Mesendoderm (in vitro differentiated cells): ENCODE data around the gene CSF2RB.
A peak's percentile ranks its signal among the peaks of the same experiment; 100 is the strongest.

Source experiments
- DNase-seq: peaks from one replicate; pipeline ENCODE4 v3.0.0; 2013
- H2AK5ac ChIP-seq: 2 replicates; pipeline ENCODE4 v1.6.1; 2013; ENCODE audit warnings: low read length, inconsistent platforms
- H2BK120ac ChIP-seq: 2 replicates; pipeline ENCODE4 v1.6.1; 2013; ENCODE audit warnings: low read depth, mild to moderate bottlenecking, low read length, moderate library complexity, mixed read lengths
- H2BK15ac ChIP-seq: replicated peaks from 2 replicates; pipeline ENCODE4 v1.6.1; 2013; ENCODE audit warnings: low read depth, mild to moderate bottlenecking, moderate library complexity
- H2BK5ac ChIP-seq: 2 replicates; pipeline ENCODE4 v1.6.1; 2013; ENCODE audit warnings: low read length, inconsistent platforms
- H3K18ac ChIP-seq: 2 replicates; pipeline ENCODE4 v1.6.1; 2013; ENCODE audit warnings: mild to moderate bottlenecking, low read length, mixed read lengths
- H3K23ac ChIP-seq: one replicate; pipeline ENCODE4 v1.6.1; 2013; ENCODE audit warnings: low read length
- H3K27ac ChIP-seq: 2 replicates; pipeline ENCODE4 v1.5.1; 2013; ENCODE audit warnings: low read depth, mild to moderate bottlenecking, inconsistent platforms, low read length, moderate library complexity
- H3K27me3 ChIP-seq: 2 replicates; pipeline ENCODE4 v1.6.1; 2013; ENCODE audit warnings: low read length, control low read depth, mild to moderate bottlenecking, inconsistent platforms; ENCODE audit not compliant: insufficient read depth, poor library complexity
- H3K36me3 ChIP-seq: 2 replicates; pipeline ENCODE4 v1.6.1; 2013; ENCODE audit warnings: low read length, inconsistent platforms; ENCODE audit not compliant: control insufficient read depth, insufficient read depth
- H3K4ac ChIP-seq: one replicate; pipeline ENCODE4 v1.6.1; 2013; ENCODE audit warnings: low read depth, mild to moderate bottlenecking, low read length, moderate library complexity
- H3K4me1 ChIP-seq: 2 replicates; pipeline ENCODE4 v1.6.1; 2013; ENCODE audit warnings: low read depth, low read length, inconsistent platforms; ENCODE audit not compliant: control insufficient read depth
- H3K4me2 ChIP-seq: 2 replicates; pipeline ENCODE4 v1.6.1; 2013; ENCODE audit warnings: low read length
- H3K4me3 ChIP-seq: 2 replicates; pipeline ENCODE4 v1.5.1; 2013; ENCODE audit warnings: mild to moderate bottlenecking, low read length
- H3K56ac ChIP-seq: one replicate; pipeline ENCODE4 v1.6.1; 2013; ENCODE audit warnings: low read length
- H3K79me1 ChIP-seq: 2 replicates; pipeline ENCODE4 v1.6.1; 2013; ENCODE audit warnings: low read length, inconsistent platforms
- H3K79me2 ChIP-seq: 2 replicates; pipeline ENCODE4 v1.6.1; 2013; ENCODE audit warnings: mild to moderate bottlenecking, low read length; ENCODE audit not compliant: control insufficient read depth, insufficient read depth
- H3K9ac ChIP-seq: 2 replicates; pipeline ENCODE4 v1.6.1; 2013; ENCODE audit warnings: low read length, inconsistent platforms
- H4K5ac ChIP-seq: one replicate; pipeline ENCODE4 v1.6.1; 2013; ENCODE audit warnings: low read length
- H4K8ac ChIP-seq: one replicate; pipeline ENCODE4 v1.6.1; 2013; ENCODE audit warnings: low read depth, mild to moderate bottlenecking, control low read depth, low read length, moderate library complexity
- WGBS: extraction: QIAGEN DNeasy Blood & Tissue Kit; methylation state at CpG from one replicate; pipeline ENCODE4 v1.1.7; 2013; ENCODE audit warnings: low lambda C conversion rate, missing lambda C conversion rate; ENCODE audit not compliant: insufficient coverage; ENCODE audit errors: extremely low coverage; 5-methylcytosine and 5-hydroxymethylcytosine counted together

CSF2RB gene

GRCh38 chr22:36881504-36882245 lies 31.8 kb upstream of the CSF2RB start:
- Histone ChIP-seq H3K23ac (no peak overlapping the region), H3K79me1 (no peaks in the 10 kb centered on the region), H2BK120ac (no peak overlapping the region), H3K79me2 (no peaks in the 10 kb centered on the region), H3K56ac (no peak overlapping the region), H3K4me3 (no peak overlapping the region), H3K4ac (no peak overlapping the region), H3K4me1 (no peaks in the 10 kb centered on the region), H4K8ac (no peak overlapping the region), H3K4me2 (no peak overlapping the region), H2BK5ac (no peak overlapping the region), H2BK15ac (no peak overlapping the region), H2AK5ac (no peak overlapping the region), H3K27me3 (no peaks in the 10 kb centered on the region), H3K27ac (no peak overlapping the region), H3K9ac (no peak overlapping the region), H4K5ac (no peak overlapping the region), H3K36me3 (no peaks in the 10 kb centered on the region), H3K18ac (no peak overlapping the region)
- DNase-seq = no peak
- WGBS = no CpG with 5 or more reads among the region's 1 CpG

GRCh38 chr22:36884349-36885158 lies 28.9 kb upstream of the CSF2RB start:
- WGBS = no CpG with 5 or more reads among the region's 5 CpGs
- no peak overlapping the region for H3K4me2 ChIP-seq
- no peak overlapping the region for H3K56ac ChIP-seq
- no peak overlapping the region for H3K27ac ChIP-seq
- no peak overlapping the region for H3K4me3 ChIP-seq
- no peak overlapping the region for H4K8ac ChIP-seq
- no peaks in the 10 kb centered on the region for H3K4me1 ChIP-seq
- no peaks in the 10 kb centered on the region for H3K79me1 ChIP-seq
- no peak overlapping the region for H3K9ac ChIP-seq
- H2AK5ac ChIP-seq = no peak overlapping the region
- H2BK5ac ChIP-seq = no peak overlapping the region
- H4K5ac ChIP-seq = no peak overlapping the region
- DNase-seq = no peak
- no peak overlapping the region for H3K4ac ChIP-seq
- H3K18ac ChIP-seq = no peak overlapping the region
- no peak overlapping the region for H3K23ac ChIP-seq
- H3K27me3 ChIP-seq = no peaks in the 10 kb centered on the region
- H2BK15ac ChIP-seq = no peak overlapping the region
- H2BK120ac ChIP-seq = no peak overlapping the region
- no peaks in the 10 kb centered on the region for H3K36me3 ChIP-seq
- no peaks in the 10 kb centered on the region for H3K79me2 ChIP-seq

GRCh38 chr22:36885474-36885873 lies 28.0 kb upstream of the CSF2RB start:
- H3K27me3 ChIP-seq = no peaks in the 10 kb centered on the region
- peak; percentile 49 for DNase-seq

GRCh38 chr22:36886016-36886415 lies 27.4 kb upstream of the CSF2RB start:
- H3K56ac ChIP-seq = no peak overlapping the region
- H3K27me3 ChIP-seq = no peaks in the 10 kb centered on the region
- DNase-seq = no peak
- no peak overlapping the region for H3K9ac ChIP-seq
- no peak overlapping the region for H3K4me3 ChIP-seq
- no peak overlapping the region for H3K27ac ChIP-seq
- H3K4ac ChIP-seq = no peak overlapping the region
- no peak overlapping the region for H3K23ac ChIP-seq
- H4K8ac ChIP-seq = no peak overlapping the region
- H3K79me1 ChIP-seq = no peaks in the 10 kb centered on the region
- H2BK5ac ChIP-seq = no peak overlapping the region
- no peaks in the 10 kb centered on the region for H3K79me2 ChIP-seq
- H3K18ac ChIP-seq = no peak overlapping the region
- H3K4me1 ChIP-seq = no peaks in the 10 kb centered on the region
- no peak overlapping the region for H3K4me2 ChIP-seq
- no peak overlapping the region for H2BK15ac ChIP-seq
- H2AK5ac ChIP-seq = no peak overlapping the region
- WGBS = no CpG with 5 or more reads among the region's 4 CpGs
- H3K36me3 ChIP-seq = no peaks in the 10 kb centered on the region
- H2BK120ac ChIP-seq = no peak overlapping the region
- no peak overlapping the region for H4K5ac ChIP-seq

More at GRCh38 chr22:36885474-36885873, 28.0 kb upstream of the CSF2RB start:
- no peak overlapping the region for H3K18ac ChIP-seq
- no peak overlapping the region for H3K23ac ChIP-seq
- no peak overlapping the region for H2BK120ac ChIP-seq
- H3K27ac ChIP-seq = no peak overlapping the region
- H3K4me1 ChIP-seq = no peaks in the 10 kb centered on the region
- WGBS = no CpG with 5 or more reads among the region's 7 CpGs
- no peak overlapping the region for H2BK5ac ChIP-seq
- no peak overlapping the region for H2BK15ac ChIP-seq
- H4K8ac ChIP-seq = no peak overlapping the region
- no peak overlapping the region for H4K5ac ChIP-seq
- no peak overlapping the region for H3K56ac ChIP-seq
- no peak overlapping the region for H3K4me3 ChIP-seq
- no peaks in the 10 kb centered on the region for H3K36me3 ChIP-seq
- H3K9ac ChIP-seq = no peak overlapping the region
- H3K4ac ChIP-seq = no peak overlapping the region
- no peak overlapping the region for H2AK5ac ChIP-seq
- H3K79me1 ChIP-seq = no peaks in the 10 kb centered on the region
- H3K79me2 ChIP-seq = no peaks in the 10 kb centered on the region
- H3K4me2 ChIP-seq = no peak overlapping the region

GRCh38 chr22:36887162-36887561 lies 26.3 kb upstream of the CSF2RB start:
- Histone ChIP-seq H3K4me3 (no peak overlapping the region), H3K4ac (no peak overlapping the region), H3K27me3 (no peaks in the 10 kb centered on the region), H2BK120ac (no peak overlapping the region), H2BK5ac (no peak overlapping the region), H3K79me1 (no peaks in the 10 kb centered on the region), H3K27ac (no peak overlapping the region), H3K18ac (no peak overlapping the region), H3K4me1 (no peaks in the 10 kb centered on the region), H3K36me3 (no peaks in the 10 kb centered on the region), H4K5ac (no peak overlapping the region), H4K8ac (no peak overlapping the region), H3K4me2 (no peak overlapping the region), H2AK5ac (no peak overlapping the region), H3K9ac (no peak overlapping the region), H2BK15ac (no peak overlapping the region), H3K56ac (no peak overlapping the region), H3K79me2 (no peaks in the 10 kb centered on the region), H3K23ac (no peak overlapping the region)
- no peak for DNase-seq
- WGBS = no CpG with 5 or more reads among the region's 4 CpGs
